Activated CD4-positive, CD25-positive, alpha-beta regulatory T cell (primary cell): ENCODE results near the gene ALG14.
"Not testable (repeated sequence)": the region's sequence is repeated elsewhere in the genome, so short reads cannot be mapped to it uniquely, and the experiment has no call there.

ENCODE experiments used
- DNase-seq, 4 experiments: peaks; one replicate each; lab custom pipeline; 2025; lab: John Stamatoyannopoulos, UW

Gene ALG14

GRCh38 chr1:95072532-95073419 is at the start of gene ALG14:
Gene ALG14 (minus strand): TSS chr1:95072951. CDS start chr1:95072898, 53 bp downstream.
- DNase-seq = peak; percentile 67 to 85 (median 81)

GRCh38 chr1:95122151-95122697 is 49.5 kb upstream of the ALG14 start:
- DNase-seq = no peak

- no peak for DNase-seq
Measured at GRCh38 chr1:95119273-95119672, 46.5 kb upstream of the ALG14 start.

GRCh38 chr1:95118710-95119109 is 46.0 kb upstream of the ALG14 start:
- no peak for DNase-seq

- no peak for DNase-seq
Measured at GRCh38 chr1:95118067-95118499, 45.3 kb upstream of the ALG14 start.

GRCh38 chr1:95117207-95118066 is 44.7 kb upstream of the ALG14 start, which contains the start of gene TLCD4:
Gene TLCD4 (plus strand): TSS chr1:95117355. CDS start chr1:95143902, 26,547 bp downstream.
- DNase-seq = peak in 2 of 4 experiments; percentile 9 to 10

GRCh38 chr1:95116580-95117206 is 43.9 kb upstream of the ALG14 start:
- peak in 3 of 4 experiments; percentile 1 to 5 (median 3) for DNase-seq

GRCh38 chr1:95115708-95116137 is 43.0 kb upstream of the ALG14 start:
- no peak for DNase-seq

- no peak for DNase-seq
Measured at GRCh38 chr1:95113684-95114083, 40.9 kb upstream of the ALG14 start.

GRCh38 chr1:95111014-95111413 is 38.3 kb upstream of the ALG14 start:
- no peak for DNase-seq

GRCh38 chr1:95108792-95109191 is 36.0 kb upstream of the ALG14 start:
- DNase-seq = no peak

- no peak for DNase-seq
Measured at GRCh38 chr1:95098196-95098595, 25.4 kb upstream of the ALG14 start.

GRCh38 chr1:95097426-95097825 is 24.7 kb upstream of the ALG14 start:
- no peak for DNase-seq

- DNase-seq = no peak
Measured at GRCh38 chr1:95096218-95096841, 23.6 kb upstream of the ALG14 start.

- DNase-seq = no peak
Measured at GRCh38 chr1:95095833-95096217, 23.1 kb upstream of the ALG14 start.

- DNase-seq = no peak
Measured at GRCh38 chr1:95094923-95095322, 22.2 kb upstream of the ALG14 start.

GRCh38 chr1:95093296-95093695 is 20.5 kb upstream of the ALG14 start:
- no peak for DNase-seq

GRCh38 chr1:95092891-95093290 is 20.1 kb upstream of the ALG14 start:
- not testable (repeated sequence) for DNase-seq

- not testable (repeated sequence) for DNase-seq
Measured at GRCh38 chr1:95091290-95091689, 18.5 kb upstream of the ALG14 start.

GRCh38 chr1:95089650-95090287 is 17.0 kb upstream of the ALG14 start:
- no peak for DNase-seq

GRCh38 chr1:95088303-95088702 is 15.6 kb upstream of the ALG14 start:
- no peak for DNase-seq
